SK-N-SH (cell line): Measurements from ENCODE around the gene FAM76B. TPM values are rescaled to one million over a fixed set of nuclear protein-coding genes. Genes with fewer than 3 reads are reported as not detected.

Experiments
- CTCF ChIA-PET: fragments of 300-600, 350-600 bp; formaldehyde crosslinking; extraction: SDS; loops from one replicate; lab custom pipeline; 2021; lab: Yijun Ruan, JAX
- POLR2A ChIA-PET: fragments of 350-600 bp; sonication (Branson Sonifier 250); formaldehyde crosslinking; extraction: SDS; loops from one replicate; lab custom pipeline; 2020; ENCODE audit warnings: antibody characterized with exemption, inconsistent platforms; lab: Yijun Ruan, JAX
- DNase-seq: peaks from one replicate; pipeline ENCODE4 v3.0.0; 2012
- H2AFZ ChIP-seq: fragments of 200-600 bp; sonication (generic); 2 replicates; pipeline ENCODE4 v1.8.1; 2016; ENCODE audit warnings: antibody characterized with exemption, mild to moderate bottlenecking, low read depth
- H3F3A ChIP-seq: fragments of 200-600 bp; sonication (generic); replicated peaks from 2 replicates; pipeline ENCODE3; 2016; ENCODE audit warnings: antibody characterized with exemption, mild to moderate bottlenecking; ENCODE audit not compliant: insufficient read depth
- H3K27ac ChIP-seq, 2 experiments: fragments of 200-500 bp in 1 of 2; fragments of 200-600 bp in 1 of 2; sonication (Bioruptor generic) in 1 of 2; sonication (generic), shearing (Covaris generic) in 1 of 2; 2 replicates each; pipeline versions ENCODE4 v1.5.1 to v1.6.1; 2014 to 2016; ENCODE audit warnings: low read depth in 2 of 2, inconsistent platforms in 1 of 2, low read length in 1 of 2, mild to moderate bottlenecking in 1 of 2, mixed read lengths in 1 of 2
- H3K27me3 ChIP-seq: fragments of 200-600 bp; sonication (generic), shearing (Covaris generic); 2 replicates; pipeline ENCODE4 v1.6.1; 2016; ENCODE audit warnings: mixed run types; ENCODE audit not compliant: insufficient read depth
- H3K36me3 ChIP-seq, 2 experiments: fragments of 200-500 bp in 1 of 2; fragments of 200-600 bp in 1 of 2; sonication (Bioruptor generic) in 1 of 2; sonication (generic) in 1 of 2; replicated peaks in 1 of 2; 2 replicates each; pipeline versions ENCODE3 to v1.5.1; 2014 to 2016; ENCODE audit warnings: low read length in 1 of 2, mild to moderate bottlenecking in 1 of 2; ENCODE audit not compliant: insufficient read depth in 2 of 2, control insufficient read depth in 1 of 2
- H3K4me1 ChIP-seq, 2 experiments: fragments of 200-500 bp in 1 of 2; fragments of 200-600 bp in 1 of 2; sonication (Bioruptor generic) in 1 of 2; sonication (generic), shearing (Covaris generic) in 1 of 2; 2 replicates each; pipeline versions ENCODE4 v1.5.1 to v1.6.1; 2014 to 2016; ENCODE audit warnings: low read depth in 1 of 2, low read length in 1 of 2, mixed run types in 1 of 2; ENCODE audit not compliant: insufficient read depth in 2 of 2, control insufficient read depth in 1 of 2
- H3K4me2 ChIP-seq: fragments of 200-600 bp; sonication (generic), shearing (Covaris generic); 2 replicates; pipeline ENCODE4 v1.6.1; 2017; ENCODE audit warnings: mixed run types
- H3K4me3 ChIP-seq, 2 experiments: fragments of 200-500 bp in 1 of 2; fragments of 200-600 bp in 1 of 2; sonication (Bioruptor generic) in 1 of 2; sonication (generic), shearing (Covaris generic) in 1 of 2; 2 replicates each; pipeline versions ENCODE4 v1.5.1 to v1.8.1; 2014 to 2016; ENCODE audit warnings: low read depth in 2 of 2, inconsistent platforms in 1 of 2, low read length in 1 of 2, mild to moderate bottlenecking in 1 of 2, mixed read lengths in 1 of 2, moderate library complexity in 1 of 2
- H3K79me2 ChIP-seq: fragments of 200-600 bp; sonication (generic); 2 replicates; pipeline ENCODE4 v1.8.1; 2017; ENCODE audit warnings: mild to moderate bottlenecking; ENCODE audit not compliant: insufficient read depth
- H3K9ac ChIP-seq: fragments of 200-600 bp; sonication (generic); 2 replicates; pipeline ENCODE4 v1.6.1; 2017; ENCODE audit warnings: mixed run types
- H3K9me2 ChIP-seq: fragments of 200-600 bp; sonication (generic); 2 replicates; pipeline ENCODE4 v1.6.1; 2017; ENCODE audit warnings: mixed run types
- H3K9me3 ChIP-seq: fragments of 200-600 bp; sonication (generic); 2 replicates; pipeline ENCODE4 v1.6.1; 2017; ENCODE audit warnings: mixed run types, mild to moderate bottlenecking, moderate library complexity
- H4K20me1 ChIP-seq: fragments of 200-600 bp; sonication (generic); 2 replicates; pipeline ENCODE4 v1.6.1; 2017; ENCODE audit warnings: mild to moderate bottlenecking, mixed run types; ENCODE audit not compliant: insufficient read depth
- CHD2 ChIP-seq: fragments of 150-350 bp; IDR thresholded peaks from 2 replicates; pipeline ENCODE4 v1.6.1; 2018; ENCODE audit warnings: low read length; ENCODE audit not compliant: partially characterized antibody
- EZH2phosphoT487 ChIP-seq: fragments of 200-600 bp; sonication (generic); IDR thresholded peaks from 2 replicates; pipeline ENCODE4 v1.6.1; 2017; ENCODE audit warnings: low read depth, mixed run types, mild to moderate bottlenecking, antibody characterized with exemption, moderate library complexity, borderline replicate concordance
- GATA2 ChIP-seq: sonication (generic); formaldehyde crosslinking; IDR thresholded peaks from 2 replicates; pipeline ENCODE4 v1.5.0; 2020; ENCODE audit warnings: mild to moderate bottlenecking, missing genetic modification reagents
- JUND ChIP-seq: IDR thresholded peaks from 2 replicates; pipeline ENCODE4 v1.4.0; 2012
- MAX ChIP-seq: IDR thresholded peaks from 2 replicates; pipeline ENCODE4 v1.4.0; 2012; ENCODE audit warnings: low read depth
- MXI1 ChIP-seq: IDR thresholded peaks from 2 replicates; pipeline ENCODE4 v1.6.1; 2012; ENCODE audit warnings: mild to moderate bottlenecking, low read depth, low read length, improper control_type of control experiment
- NFIC ChIP-seq: IDR thresholded peaks from 2 replicates; pipeline ENCODE4 v1.4.0; 2012; ENCODE audit warnings: borderline replicate concordance
- RFX5 ChIP-seq: IDR thresholded peaks from 2 replicates; pipeline ENCODE4 v1.6.1; 2012; ENCODE audit warnings: mild to moderate bottlenecking, improper control_type of control experiment, low read length
- SIN3A ChIP-seq: IDR thresholded peaks from 2 replicates; pipeline ENCODE4 v1.6.1; 2012; ENCODE audit warnings: low read depth, mild to moderate bottlenecking, low read length, moderate library complexity, borderline replicate concordance
- TAF1 ChIP-seq: IDR thresholded peaks from 2 replicates; pipeline ENCODE4 v1.6.1; 2012; ENCODE audit warnings: low read depth, mild to moderate bottlenecking, low read length, moderate library complexity, borderline replicate concordance
- TEAD4 ChIP-seq: IDR thresholded peaks from 2 replicates; pipeline ENCODE4 v1.4.0; 2012; ENCODE audit warnings: mild to moderate bottlenecking, borderline replicate concordance; ENCODE audit not compliant: insufficient read depth
- USF1 ChIP-seq: IDR thresholded peaks from 2 replicates; pipeline ENCODE4 v1.4.0; 2012; ENCODE audit warnings: low read depth, borderline replicate concordance
- WGBS: methylation state at CpG from one replicate; pipeline ENCODE4 v1.1.6; 2017; ENCODE audit warnings: low lambda C conversion rate; 5-methylcytosine and 5-hydroxymethylcytosine counted together
- polyA plus RNA-seq, 3 experiments: library from polyadenylated mRNA; depleted of rRNA; stranded (reverse); fragments of >200 nt; gene quantifications; 2 replicates each; pipeline ENCODE4 v1.2.3, GENCODE V29; 2012
- TF ChIP-seq, protein P1 (sequence below): IDR thresholded peaks from 2 replicates; pipeline ENCODE4; 2012
- TF ChIP-seq, protein P2 (sequence below): IDR thresholded peaks from 2 replicates; pipeline ENCODE4 v1.4.0; 2012; ENCODE audit warnings: low read depth, borderline replicate concordance

Gene FAM76B
- polyA plus RNA-seq, 1 of the 3 experiments (the other 2 are of a cell fraction), result 15.4 TPM

DNA sequence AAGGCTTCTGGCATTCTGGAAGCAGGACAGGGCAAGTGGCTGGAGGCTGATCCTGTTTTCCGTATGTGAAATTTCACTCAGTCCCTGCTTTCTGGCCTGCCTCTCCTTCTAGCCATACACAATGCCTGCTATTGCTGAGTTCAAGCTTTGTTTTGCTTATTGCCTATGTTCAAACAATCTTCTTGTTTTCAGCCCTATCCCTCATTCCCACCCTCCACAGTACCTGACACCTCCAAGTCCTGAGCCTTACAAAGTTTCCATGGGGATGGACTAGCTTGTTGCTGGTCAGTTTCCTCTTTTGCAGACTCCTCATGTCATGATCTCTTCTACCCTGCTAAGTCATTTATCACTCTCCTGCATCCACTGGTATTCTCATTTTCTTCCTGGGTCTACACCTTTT is 38.1 kb downstream of the FAM76B start:
- WGBS, result 75% methylated on average over 1 of the region's 1 CpG
- Histone ChIP-seq H3K4me3 (no peak overlapping the region), H3K9me2 (no peaks in the 10 kb centered on the region), H3K4me2 (no peak overlapping the region), H3K9ac (no peak overlapping the region), H2AFZ (no peak overlapping the region), H3K79me2 (no peaks in the 10 kb centered on the region), H3K27ac (no peak overlapping the region), H3K36me3 (no peaks in the 10 kb centered on the region), H3F3A (no peaks in the 10 kb centered on the region), H4K20me1 (no peaks in the 10 kb centered on the region), H3K9me3 (no peaks in the 10 kb centered on the region), H3K4me1 (no peaks in the 10 kb centered on the region), H3K27me3 (no peaks in the 10 kb centered on the region; the same call in 1 of the 2 replicates)
- TF ChIP-seq CHD2, result no peak
- no peak for TF ChIP-seq RFX5
- TF ChIP-seq NFIC, result no peak
- no peak for TF ChIP-seq MAX
- TF ChIP-seq SIN3A, result no peak
- TF ChIP-seq TEAD4, result no peak
- TF ChIP-seq, protein P1, sequence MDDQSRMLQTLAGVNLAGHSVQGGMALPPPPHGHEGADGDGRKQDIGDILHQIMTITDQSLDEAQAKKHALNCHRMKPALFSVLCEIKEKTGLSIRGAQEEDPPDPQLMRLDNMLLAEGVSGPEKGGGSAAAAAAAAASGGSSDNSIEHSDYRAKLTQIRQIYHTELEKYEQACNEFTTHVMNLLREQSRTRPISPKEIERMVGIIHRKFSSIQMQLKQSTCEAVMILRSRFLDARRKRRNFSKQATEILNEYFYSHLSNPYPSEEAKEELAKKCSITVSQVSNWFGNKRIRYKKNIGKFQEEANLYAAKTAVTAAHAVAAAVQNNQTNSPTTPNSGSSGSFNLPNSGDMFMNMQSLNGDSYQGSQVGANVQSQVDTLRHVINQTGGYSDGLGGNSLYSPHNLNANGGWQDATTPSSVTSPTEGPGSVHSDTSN, result no peak
- no peak for TF ChIP-seq TAF1
- no peak for TF ChIP-seq USF1
- no peak for TF ChIP-seq MXI1
- no peak for TF ChIP-seq GATA2 (CRISPR knock-in tag)
- no peak for TF ChIP-seq EZH2phosphoT487
- TF ChIP-seq, protein P2, sequence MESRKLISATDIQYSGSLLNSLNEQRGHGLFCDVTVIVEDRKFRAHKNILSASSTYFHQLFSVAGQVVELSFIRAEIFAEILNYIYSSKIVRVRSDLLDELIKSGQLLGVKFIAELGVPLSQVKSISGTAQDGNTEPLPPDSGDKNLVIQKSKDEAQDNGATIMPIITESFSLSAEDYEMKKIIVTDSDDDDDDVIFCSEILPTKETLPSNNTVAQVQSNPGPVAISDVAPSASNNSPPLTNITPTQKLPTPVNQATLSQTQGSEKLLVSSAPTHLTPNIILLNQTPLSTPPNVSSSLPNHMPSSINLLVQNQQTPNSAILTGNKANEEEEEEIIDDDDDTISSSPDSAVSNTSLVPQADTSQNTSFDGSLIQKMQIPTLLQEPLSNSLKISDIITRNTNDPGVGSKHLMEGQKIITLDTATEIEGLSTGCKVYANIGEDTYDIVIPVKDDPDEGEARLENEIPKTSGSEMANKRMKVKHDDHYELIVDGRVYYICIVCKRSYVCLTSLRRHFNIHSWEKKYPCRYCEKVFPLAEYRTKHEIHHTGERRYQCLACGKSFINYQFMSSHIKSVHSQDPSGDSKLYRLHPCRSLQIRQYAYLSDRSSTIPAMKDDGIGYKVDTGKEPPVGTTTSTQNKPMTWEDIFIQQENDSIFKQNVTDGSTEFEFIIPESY, result no peak
- no peak for TF ChIP-seq JUND
- ChIA-PET POLR2A (no interaction called here), CTCF (interaction anchor here (0.9 kb wide), 2 partner anchors 10 to 13 kb away, joined by 3 read pairs; no protein-coding TSS in a partner anchor)
- no peak for DNase-seq
